ENCODE measurements around the gene GAPDH.

- TF ChIP-seq CEBPB (IDR thresholded peaks at IDR 0.05) (no peak), TCF12 (IDR thresholded peaks at IDR 0.05; ENCODE audit: low read depth) (no peak), USF1 (IDR thresholded peaks at IDR 0.05) (no peak), EP300 (IDR thresholded peaks at IDR 0.05; ENCODE audit: borderline replicate concordance) (no peak), CREB1 (IDR thresholded peaks at IDR 0.05; ENCODE audit: low read depth) (no peak), YY1 (IDR thresholded peaks at IDR 0.05; ENCODE audit: low read depth) (no peak), REST (IDR thresholded peaks at IDR 0.05; ENCODE audit: low read depth) (no peak)
Observed at GRCh38 chr12:6546016-6546415, 11.7 kb downstream of the GAPDH start.
